DMS114 treated with DMSO at 0.1 percent for 48 hours (cell line): Measurements from ENCODE around the gene TSPAN13.

Experiments
- DNase-seq: peaks from one replicate; lab custom pipeline; 2025; ENCODE audit not compliant: unreplicated experiment; lab: John Stamatoyannopoulos, UW

The TSPAN13 gene

GRCh38 chr7:16753102-16753931 lies at the start of gene TSPAN13:
Gene TSPAN13, plus strand, starts transcription at chr7:16753755. Its CDS starts 213 bp downstream, at chr7:16753968.
- DNase-seq, result peak; percentile 19

- DNase-seq, result no peak
These were observed 45.0 kb upstream of the TSPAN13 start for GRCh38 chr7:16708511-16708910.

- DNase-seq, result no peak
These were observed 44.6 kb upstream of the TSPAN13 start for GRCh38 chr7:16708980-16709379.

DNA sequence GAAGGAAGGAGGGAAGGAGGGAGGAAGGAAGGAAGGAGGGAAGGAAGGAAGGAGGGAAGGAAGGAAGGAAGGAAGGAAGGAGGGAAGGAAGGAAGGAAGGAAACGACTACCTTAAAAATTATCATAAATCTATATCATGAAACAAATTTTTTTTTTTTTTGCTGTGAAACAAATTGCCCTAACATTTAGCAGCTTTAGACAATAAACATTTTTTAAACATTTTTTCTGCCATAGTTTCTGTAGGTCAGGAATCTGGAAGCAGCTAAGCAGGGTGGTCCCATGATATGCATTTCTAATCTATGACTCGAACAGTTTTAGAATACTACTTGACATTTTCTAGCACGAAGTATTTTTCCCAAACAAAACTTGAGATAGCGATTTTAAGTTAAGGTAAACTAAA lies 42.9 kb upstream of the TSPAN13 start:
- no peak for DNase-seq

- DNase-seq, result no peak
These were observed 41.8 kb upstream of the TSPAN13 start for GRCh38 chr7:16711730-16712129.

GRCh38 chr7:16712916-16713315 lies 40.6 kb upstream of the TSPAN13 start:
- DNase-seq, result no peak

- DNase-seq, result no peak
These were observed 37.6 kb upstream of the TSPAN13 start for GRCh38 chr7:16715928-16716327.

DNA sequence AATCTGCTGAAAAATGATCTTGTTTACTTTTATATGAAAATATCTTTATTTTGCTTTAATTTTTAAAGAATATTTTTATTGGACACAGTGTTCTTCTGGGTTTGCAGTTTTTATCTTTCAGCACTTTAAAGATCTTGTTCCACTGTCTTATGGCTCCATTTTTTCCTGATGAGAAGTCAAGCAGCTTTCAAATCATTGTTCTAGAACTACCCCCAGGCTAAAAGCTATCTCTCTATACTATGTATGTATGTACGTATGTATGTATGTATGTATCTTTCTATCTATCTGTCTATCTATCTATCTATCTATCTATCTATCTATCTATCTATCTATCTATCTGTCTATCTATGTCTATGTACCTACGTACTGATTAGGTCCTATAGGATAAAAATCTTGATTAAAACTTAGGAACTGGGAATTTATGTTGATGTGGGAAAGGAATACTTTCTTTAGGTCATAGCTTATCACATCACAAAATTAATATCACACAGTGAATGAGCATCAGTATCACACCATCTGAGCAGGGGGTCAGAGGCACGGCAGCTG lies 35.4 kb upstream of the TSPAN13 start:
- no peak for DNase-seq

DNA sequence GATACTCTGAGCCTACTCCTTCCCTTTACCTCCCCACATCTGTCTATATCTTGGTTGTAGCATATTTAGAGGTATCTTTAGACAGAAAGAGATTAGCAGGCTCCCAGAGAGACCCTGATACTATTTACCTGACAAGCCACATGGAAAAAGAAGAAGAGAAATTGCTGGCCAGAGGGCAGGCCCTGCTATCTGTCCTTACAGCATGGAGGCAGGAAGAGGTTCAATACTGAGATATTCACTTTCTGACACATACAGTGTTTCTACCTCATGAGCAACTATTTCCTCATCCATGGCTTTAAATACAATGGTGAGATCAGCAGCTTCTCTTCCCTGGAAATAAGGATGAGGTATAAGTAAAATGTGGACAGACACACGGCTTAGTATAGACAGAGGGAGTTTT lies 33.9 kb upstream of the TSPAN13 start:
- no peak for DNase-seq

- no peak for DNase-seq
These were observed 32.0 kb upstream of the TSPAN13 start for GRCh38 chr7:16721541-16721940.

- no peak for DNase-seq
These were observed 29.2 kb upstream of the TSPAN13 start for GRCh38 chr7:16724344-16724743.

- DNase-seq, result no peak
These were observed 27.4 kb upstream of the TSPAN13 start for GRCh38 chr7:16726189-16726588.

DNA sequence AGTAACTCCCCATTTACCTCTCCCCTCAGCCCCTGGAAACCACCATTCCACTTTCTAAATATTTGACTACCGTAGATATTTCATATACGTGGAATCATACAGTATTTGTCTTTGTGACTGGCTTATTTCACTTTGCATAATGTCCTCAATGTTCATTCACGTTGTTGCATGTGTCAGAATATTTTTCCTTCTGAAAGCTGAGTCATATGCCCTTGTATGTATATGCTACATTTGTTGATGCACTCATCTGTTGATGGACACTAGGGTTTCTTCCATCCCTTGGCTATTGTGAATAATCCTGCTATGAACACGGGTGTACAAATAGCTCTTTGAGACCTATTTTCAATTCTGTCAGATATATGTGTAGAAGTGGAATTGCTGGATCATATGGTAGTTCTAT lies 25.8 kb upstream of the TSPAN13 start:
- no peak for DNase-seq

- DNase-seq, result no peak
These were observed 24.7 kb upstream of the TSPAN13 start for GRCh38 chr7:16728811-16729210.

- DNase-seq, result no peak
These were observed 24.0 kb upstream of the TSPAN13 start for GRCh38 chr7:16729541-16729940.

DNA sequence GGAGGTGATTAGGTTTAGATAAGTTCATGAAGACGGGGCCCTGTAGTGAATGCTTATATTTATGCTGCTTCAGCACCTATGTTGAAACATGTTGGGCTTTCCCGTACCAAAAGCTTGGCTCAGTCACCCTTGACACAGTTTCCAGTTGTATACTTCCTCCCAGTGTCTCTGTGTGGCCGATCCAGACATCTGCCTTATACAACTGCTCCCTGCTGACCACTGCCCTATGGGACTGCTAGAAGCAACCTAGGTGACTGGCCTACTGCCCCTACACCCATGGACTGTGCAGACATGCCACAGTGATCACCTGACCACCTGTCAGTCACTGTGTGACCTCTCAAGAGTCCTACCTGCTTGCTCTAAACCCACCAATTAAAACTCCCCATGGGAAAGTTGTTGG lies 22.6 kb upstream of the TSPAN13 start:
- no peak for DNase-seq

- DNase-seq, result no peak
These were observed 20.7 kb upstream of the TSPAN13 start for GRCh38 chr7:16732828-16733227.

DNA sequence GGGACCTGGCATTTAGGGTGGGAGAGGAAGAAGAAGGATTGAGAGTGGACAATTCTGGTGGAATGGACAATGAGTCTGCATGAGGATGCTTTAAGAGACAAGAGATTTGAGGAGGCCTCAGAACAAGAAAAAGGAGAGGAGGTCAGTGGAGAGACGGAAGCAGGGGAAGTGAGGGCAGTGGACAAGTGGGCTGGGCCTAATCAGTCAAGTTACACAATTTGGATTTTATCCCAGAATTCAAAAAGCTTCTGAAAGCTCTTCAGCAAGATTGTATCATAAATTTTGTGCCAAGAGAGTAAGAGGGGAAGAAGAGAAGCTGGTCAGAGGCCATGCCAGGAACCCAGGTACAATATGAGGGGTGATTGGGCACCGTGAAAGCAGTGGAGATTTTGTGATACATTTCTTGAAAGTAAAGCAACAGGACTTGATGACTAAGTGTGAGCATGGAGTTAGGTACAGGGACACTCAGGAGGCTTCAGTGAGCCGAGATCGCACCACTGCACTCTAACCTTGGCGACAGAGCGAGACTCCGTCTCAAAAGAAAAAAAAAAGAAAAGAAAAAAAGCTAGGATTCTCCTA lies 19.3 kb upstream of the TSPAN13 start:
- no peak for DNase-seq

DNA sequence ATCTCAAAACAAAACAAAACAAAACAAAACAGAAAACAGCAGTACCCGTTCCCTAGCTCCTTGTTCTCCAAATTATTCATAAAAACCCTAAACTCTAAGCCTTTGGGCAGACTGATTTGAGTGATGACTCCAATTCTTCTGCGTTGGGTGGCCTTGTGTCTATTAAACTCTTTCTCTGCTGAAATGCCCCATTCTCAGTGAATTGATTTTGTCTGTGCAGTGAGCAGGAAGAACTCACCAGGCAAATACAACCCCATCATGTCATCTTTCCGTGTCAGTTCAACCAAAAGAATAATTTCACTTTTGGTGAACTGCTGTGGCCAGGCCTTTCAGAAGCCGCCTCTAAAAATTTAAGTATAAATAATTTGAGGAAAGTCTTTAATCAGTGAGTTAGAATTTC lies 18.5 kb upstream of the TSPAN13 start:
- DNase-seq, result no peak

DNA sequence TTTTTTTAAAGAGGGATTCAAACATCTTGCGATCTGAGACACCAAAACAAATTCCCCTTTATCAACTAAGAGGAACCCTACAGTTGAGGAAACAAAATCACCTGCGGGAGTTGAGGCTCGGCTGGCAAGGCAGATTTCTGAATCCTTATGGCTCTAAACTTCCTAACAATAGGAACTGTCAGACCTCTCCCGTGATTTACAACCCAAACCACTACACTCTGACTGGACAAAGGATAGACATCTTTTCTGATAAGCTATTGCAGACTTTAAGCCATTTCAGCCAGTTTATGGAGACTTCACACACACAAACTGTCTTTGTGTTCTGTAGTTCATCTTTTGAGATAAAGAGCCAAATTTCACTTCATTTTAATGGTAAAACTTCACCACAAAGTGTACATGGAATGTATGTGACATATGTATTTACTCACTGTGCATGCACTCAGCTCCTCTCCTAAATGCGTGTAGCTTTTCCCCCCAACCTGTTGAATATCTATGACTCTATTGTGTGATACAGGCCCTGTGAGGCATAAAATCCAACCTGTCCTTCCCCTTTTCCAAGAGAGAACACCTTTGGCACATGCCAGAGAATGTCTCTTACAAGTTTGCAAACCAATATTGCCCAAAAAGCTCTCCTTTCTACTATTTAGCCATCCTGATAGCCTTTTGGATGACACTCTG lies 15.4 kb upstream of the TSPAN13 start:
- no peak for DNase-seq

DNA sequence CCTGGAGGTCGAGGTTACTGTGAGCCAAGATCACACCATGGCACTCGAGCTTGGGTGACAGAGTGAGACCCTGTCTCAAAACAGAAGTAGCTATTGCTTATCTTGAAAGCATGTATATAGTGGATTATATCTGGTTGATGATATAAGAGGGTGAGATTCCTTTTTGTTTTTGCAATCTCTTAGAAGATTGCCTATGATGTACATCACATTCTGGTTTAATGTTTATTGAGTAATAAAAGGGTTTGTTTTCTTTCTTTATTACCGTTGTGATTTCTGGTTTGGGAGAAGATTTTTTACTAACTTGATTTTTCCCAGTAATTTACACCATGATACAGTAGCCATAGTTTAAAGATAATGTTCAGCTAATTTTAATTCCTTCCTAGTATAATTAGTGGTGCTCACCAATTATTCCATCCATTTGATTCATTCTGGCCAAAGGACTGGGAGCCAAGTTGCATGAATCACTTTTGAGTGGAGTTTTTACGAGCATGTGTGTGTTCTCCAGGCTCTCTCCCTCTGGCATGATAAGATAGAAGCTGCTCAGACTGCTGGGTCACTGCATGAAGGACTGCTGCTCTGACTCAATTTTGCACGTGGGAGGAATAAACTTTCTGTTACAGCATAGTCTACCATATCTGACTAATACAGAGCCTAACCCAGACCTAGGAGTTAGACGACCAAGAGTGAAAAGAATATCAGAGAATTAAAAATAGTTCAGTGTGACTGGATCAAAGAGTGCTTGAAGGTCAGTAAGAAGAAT lies 13.5 kb upstream of the TSPAN13 start:
- no peak for DNase-seq
